ENCODE measurements around the gene LRP10. TPM values are rescaled to one million over a fixed set of nuclear protein-coding genes. Genes with fewer than 3 reads are reported as not detected.

LRP10 gene
- total RNA-seq, 4 donors from 2014 or later, result 31.1 to 109 (median 60.1) TPM

DNA sequence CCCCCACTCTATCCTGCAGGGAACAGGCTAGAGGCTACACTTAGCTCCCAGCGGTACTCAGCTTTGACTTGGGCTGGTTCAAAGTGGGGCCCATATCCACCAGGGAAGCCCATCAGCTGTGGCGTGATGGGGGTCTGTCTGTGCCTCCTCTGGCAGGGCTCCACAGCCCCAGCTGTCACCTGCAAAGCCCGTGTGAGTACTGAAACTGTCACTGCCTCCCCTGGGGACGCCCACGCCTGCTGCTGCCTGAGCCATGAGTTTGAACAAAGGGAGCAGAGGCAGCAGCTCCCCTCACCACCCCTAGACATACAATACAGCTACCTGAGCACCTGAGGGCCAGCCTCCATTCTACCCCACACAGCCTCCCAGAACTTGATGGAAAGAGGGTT, 16.4 kb downstream of the LRP10 start:
- Histone ChIP-seq H3K27me3 (peaks cover 2 to 34% (median 26%) of the 10 kb centered on the region in 3 donors), H3K9me3 (no peaks in the 10 kb centered on the region), H3K27ac (no peak overlapping the region), H3K36me3 (no peaks in the 10 kb centered on the region), H3K4me3 (no peak overlapping the region), H3K4me1 (peaks cover 0 to 8% of the 10 kb centered on the region in 2 donors)
- intact Hi-C loops (cut with DNase I; ENCODE audit: low total_unique reads), result no loop called here
- ATAC-seq (no peak), DNase-seq (no peak)
- in situ Hi-C loops (cut with MboI; ENCODE audit: low sequenced_read_pairs in 4 of 4), result no loop called here
- TF ChIP-seq, protein P1, sequence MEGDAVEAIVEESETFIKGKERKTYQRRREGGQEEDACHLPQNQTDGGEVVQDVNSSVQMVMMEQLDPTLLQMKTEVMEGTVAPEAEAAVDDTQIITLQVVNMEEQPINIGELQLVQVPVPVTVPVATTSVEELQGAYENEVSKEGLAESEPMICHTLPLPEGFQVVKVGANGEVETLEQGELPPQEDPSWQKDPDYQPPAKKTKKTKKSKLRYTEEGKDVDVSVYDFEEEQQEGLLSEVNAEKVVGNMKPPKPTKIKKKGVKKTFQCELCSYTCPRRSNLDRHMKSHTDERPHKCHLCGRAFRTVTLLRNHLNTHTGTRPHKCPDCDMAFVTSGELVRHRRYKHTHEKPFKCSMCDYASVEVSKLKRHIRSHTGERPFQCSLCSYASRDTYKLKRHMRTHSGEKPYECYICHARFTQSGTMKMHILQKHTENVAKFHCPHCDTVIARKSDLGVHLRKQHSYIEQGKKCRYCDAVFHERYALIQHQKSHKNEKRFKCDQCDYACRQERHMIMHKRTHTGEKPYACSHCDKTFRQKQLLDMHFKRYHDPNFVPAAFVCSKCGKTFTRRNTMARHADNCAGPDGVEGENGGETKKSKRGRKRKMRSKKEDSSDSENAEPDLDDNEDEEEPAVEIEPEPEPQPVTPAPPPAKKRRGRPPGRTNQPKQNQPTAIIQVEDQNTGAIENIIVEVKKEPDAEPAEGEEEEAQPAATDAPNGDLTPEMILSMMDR (IDR thresholded peaks at IDR 0.05 in 4 of 5, conservative IDR thresholded peaks at IDR 0.05 in 1 of 5), result no peak
- no peak for TF ChIP-seq POLR2A (IDR thresholded peaks at IDR 0.05)

DNA sequence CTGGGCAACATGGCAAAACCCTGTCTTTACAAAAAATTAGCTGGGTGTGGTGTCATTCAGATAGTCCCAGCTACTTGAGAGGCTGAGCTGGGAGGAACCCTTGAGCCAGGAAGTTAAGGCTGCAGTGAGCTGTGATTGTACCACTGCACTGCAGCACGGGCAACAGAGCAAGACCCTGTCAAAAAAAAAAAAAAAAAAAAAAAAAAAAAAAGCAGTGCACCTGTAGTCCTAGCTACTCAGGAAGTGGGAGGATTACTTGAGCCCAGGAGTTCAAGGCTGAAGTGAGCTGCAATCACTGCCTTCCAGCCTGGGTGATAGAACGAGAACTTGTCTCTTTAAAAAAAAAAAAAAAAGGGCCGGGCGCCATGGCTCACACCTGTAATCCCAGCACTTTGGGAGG, 17.1 kb downstream of the LRP10 start:
- no peak for TF ChIP-seq POLR2A (IDR thresholded peaks at IDR 0.05)
- TF ChIP-seq, protein P1 (IDR thresholded peaks at IDR 0.05 in 4 of 5, conservative IDR thresholded peaks at IDR 0.05 in 1 of 5), result no peak
- ATAC-seq, result no peak
- no peaks in the 10 kb centered on the region for H3K9me3 ChIP-seq
- intact Hi-C loops (cut with DNase I; ENCODE audit: low total_unique reads) (no loop called here), in situ Hi-C loops (cut with MboI; ENCODE audit: low sequenced_read_pairs in 4 of 4) (no loop called here)
- DNase-seq, result no peak
- H3K27ac ChIP-seq, result no peak overlapping the region
- H3K27me3 ChIP-seq, result peaks cover 2 to 29% (median 20%) of the 10 kb centered on the region in 3 donors
- H3K4me3 ChIP-seq, result no peak overlapping the region
- peaks cover 0 to 8% of the 10 kb centered on the region in 2 donors for H3K4me1 ChIP-seq
- H3K36me3 ChIP-seq, result no peaks in the 10 kb centered on the region

DNA sequence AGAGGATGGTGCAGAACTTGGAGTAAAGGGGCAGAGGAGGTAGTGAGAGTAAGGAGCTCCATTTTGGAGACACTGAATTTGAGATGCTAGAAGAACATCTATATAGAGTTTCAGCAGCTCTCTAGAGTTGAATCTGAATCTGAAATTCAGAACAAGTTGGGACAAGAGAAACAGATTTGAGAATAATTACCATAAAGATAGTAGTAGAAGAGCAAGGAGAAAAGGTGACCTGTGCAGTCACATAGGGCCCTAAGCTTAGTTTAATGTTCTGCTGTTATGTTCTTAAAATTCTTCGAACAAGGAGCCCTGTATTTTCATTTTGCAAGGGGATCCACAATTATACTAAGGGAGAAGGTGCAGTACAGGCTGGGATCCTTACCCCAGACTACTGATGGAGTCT, 18.9 kb downstream of the LRP10 start:
- Histone ChIP-seq H3K36me3 (no peaks in the 10 kb centered on the region), H3K27me3 (peaks cover 2 to 24% (median 18%) of the 10 kb centered on the region in 3 donors), H3K9me3 (no peaks in the 10 kb centered on the region), H3K4me3 (no peak overlapping the region), H3K27ac (no peak overlapping the region), H3K4me1 (peaks cover 0 to 8% of the 10 kb centered on the region in 2 donors)
- ATAC-seq, result no peak
- DNase-seq, result no peak
- in situ Hi-C loops (cut with MboI; ENCODE audit: low sequenced_read_pairs in 4 of 4) (no loop called here), intact Hi-C loops (cut with DNase I; ENCODE audit: low total_unique reads) (no loop called here)
- TF ChIP-seq POLR2A (IDR thresholded peaks at IDR 0.05), result no peak
- TF ChIP-seq, protein P1 (IDR thresholded peaks at IDR 0.05 in 4 of 5, conservative IDR thresholded peaks at IDR 0.05 in 1 of 5), result no peak

DNA sequence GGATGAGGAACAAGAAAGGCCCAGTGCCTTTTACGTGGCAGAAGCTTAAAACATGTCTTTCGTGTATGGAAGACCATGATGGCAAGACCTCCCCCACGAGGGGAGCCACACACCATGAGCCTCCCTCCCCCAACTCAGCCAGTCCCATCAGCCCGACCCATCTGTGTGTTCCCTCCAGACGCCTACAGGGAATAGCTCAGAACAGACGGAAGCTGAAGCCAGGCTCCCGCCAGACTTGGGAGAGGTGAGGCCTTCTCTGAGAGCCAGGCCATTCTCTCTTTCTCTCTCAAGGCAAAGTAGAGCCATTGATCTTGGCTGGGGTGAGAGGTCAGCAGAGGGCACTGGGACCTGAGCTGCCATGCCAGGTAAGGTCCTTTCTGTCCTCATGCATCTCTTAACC, 20.9 kb downstream of the LRP10 start:
- Histone ChIP-seq H3K4me1 (no peaks in the 10 kb centered on the region), H3K36me3 (no peaks in the 10 kb centered on the region), H3K27ac (no peak overlapping the region), H3K9me3 (no peaks in the 10 kb centered on the region), H3K27me3 (peaks cover 0 to 9% (median 0%) of the 10 kb centered on the region in 3 donors), H3K4me3 (no peak overlapping the region)
- DNase-seq, result no peak
- TF ChIP-seq, protein P1 (IDR thresholded peaks at IDR 0.05 in 4 of 5, conservative IDR thresholded peaks at IDR 0.05 in 1 of 5), result no peak
- no peak for TF ChIP-seq POLR2A (IDR thresholded peaks at IDR 0.05)
- in situ Hi-C loops (cut with MboI; ENCODE audit: low sequenced_read_pairs in 4 of 4) (no loop called here), intact Hi-C loops (cut with DNase I; ENCODE audit: low total_unique reads) (no loop called here)
- ATAC-seq, result no peak

DNA sequence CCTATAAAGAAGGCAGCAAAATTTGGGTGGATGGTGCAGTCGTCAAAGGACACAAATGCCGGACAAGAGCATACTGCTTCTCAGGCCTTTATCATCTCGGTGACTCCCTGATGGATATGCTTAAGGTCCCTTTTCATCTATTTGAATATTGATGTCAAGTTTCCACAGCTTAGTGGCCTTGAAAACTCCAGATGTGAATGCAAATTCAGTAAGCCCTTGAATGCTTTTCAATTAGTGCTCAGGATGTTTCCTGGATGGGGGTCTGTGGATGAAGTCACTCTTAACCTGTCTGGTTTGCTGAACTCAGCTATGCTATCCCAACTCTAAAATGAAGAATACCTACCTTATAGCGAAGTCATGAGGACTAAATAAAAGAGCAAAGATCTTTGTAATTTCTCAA, 22.2 kb downstream of the LRP10 start:
- no peak for ATAC-seq
- H3K4me3 ChIP-seq, result no peak overlapping the region
- H3K36me3 ChIP-seq, result no peaks in the 10 kb centered on the region
- H3K9me3 ChIP-seq, result no peaks in the 10 kb centered on the region
- TF ChIP-seq, protein P1 (IDR thresholded peaks at IDR 0.05 in 4 of 5, conservative IDR thresholded peaks at IDR 0.05 in 1 of 5), result no peak
- TF ChIP-seq POLR2A (IDR thresholded peaks at IDR 0.05), result no peak
- H3K4me1 ChIP-seq, result no peaks in the 10 kb centered on the region
- intact Hi-C loops (cut with DNase I; ENCODE audit: low total_unique reads), result no loop called here
- no peaks in the 10 kb centered on the region for H3K27me3 ChIP-seq
- in situ Hi-C loops (cut with MboI; ENCODE audit: low sequenced_read_pairs in 4 of 4), result no loop called here
- DNase-seq, result no peak
- no peak overlapping the region for H3K27ac ChIP-seq
